ENCODE results near the gene ZNF234. TPM values are rescaled to one million over a fixed set of nuclear protein-coding genes. Genes with fewer than 3 reads are reported as not detected.

ZNF234 gene
- total RNA-seq, 1 donor = 14.8 TPM

DNA sequence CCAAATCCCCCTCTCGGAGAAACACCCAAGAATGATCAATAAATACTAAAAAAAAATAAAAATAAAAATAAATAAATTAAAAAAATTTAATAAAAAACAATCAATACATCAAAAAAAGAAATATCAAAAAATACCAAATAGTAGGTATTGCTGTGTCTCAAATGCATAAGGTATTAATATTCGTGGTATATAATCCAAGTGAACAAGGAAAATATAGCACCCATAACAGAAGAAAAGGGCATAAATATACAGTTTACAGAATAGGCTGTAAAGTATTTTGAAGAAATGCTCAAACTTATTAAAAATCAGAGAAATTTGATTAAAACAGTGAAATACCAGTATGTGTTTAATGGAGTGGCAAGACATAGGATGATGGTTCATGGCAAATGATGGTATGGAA lies 63.4 kb downstream of the ZNF234 start:
- TF ChIP-seq, protein P1, sequence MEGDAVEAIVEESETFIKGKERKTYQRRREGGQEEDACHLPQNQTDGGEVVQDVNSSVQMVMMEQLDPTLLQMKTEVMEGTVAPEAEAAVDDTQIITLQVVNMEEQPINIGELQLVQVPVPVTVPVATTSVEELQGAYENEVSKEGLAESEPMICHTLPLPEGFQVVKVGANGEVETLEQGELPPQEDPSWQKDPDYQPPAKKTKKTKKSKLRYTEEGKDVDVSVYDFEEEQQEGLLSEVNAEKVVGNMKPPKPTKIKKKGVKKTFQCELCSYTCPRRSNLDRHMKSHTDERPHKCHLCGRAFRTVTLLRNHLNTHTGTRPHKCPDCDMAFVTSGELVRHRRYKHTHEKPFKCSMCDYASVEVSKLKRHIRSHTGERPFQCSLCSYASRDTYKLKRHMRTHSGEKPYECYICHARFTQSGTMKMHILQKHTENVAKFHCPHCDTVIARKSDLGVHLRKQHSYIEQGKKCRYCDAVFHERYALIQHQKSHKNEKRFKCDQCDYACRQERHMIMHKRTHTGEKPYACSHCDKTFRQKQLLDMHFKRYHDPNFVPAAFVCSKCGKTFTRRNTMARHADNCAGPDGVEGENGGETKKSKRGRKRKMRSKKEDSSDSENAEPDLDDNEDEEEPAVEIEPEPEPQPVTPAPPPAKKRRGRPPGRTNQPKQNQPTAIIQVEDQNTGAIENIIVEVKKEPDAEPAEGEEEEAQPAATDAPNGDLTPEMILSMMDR (IDR thresholded peaks at IDR 0.05; ENCODE audit: extremely low read depth, low read depth, low read length) = no peak
- Histone ChIP-seq H2AFZ (ENCODE audit: low read length) (no peak overlapping the region), H3K79me2 (ENCODE audit: insufficient read depth, low read length) (no peaks in the 10 kb centered on the region), H3K9me3 (ENCODE audit: low read depth, low read length) (no peaks in the 10 kb centered on the region), H3K27me3 (ENCODE audit: insufficient read depth, low read length) (no peaks in the 10 kb centered on the region), H4K20me1 (ENCODE audit: insufficient read depth, low read length) (no peaks in the 10 kb centered on the region), H3K4me3 (ENCODE audit: insufficient read depth, low read length) (no peak overlapping the region), H3K36me3 (ENCODE audit: insufficient read depth, low read length) (no peaks in the 10 kb centered on the region), H3K27ac (ENCODE audit: low read depth, low read length) (no peak overlapping the region), H3K4me1 (ENCODE audit: insufficient read depth, low read length) (no peaks in the 10 kb centered on the region), H3K4me2 (ENCODE audit: insufficient read depth, low read length) (no peak overlapping the region)
- no peak for DNase-seq (ENCODE audit: insufficient read length, low spot score, missing footprints)

GRCh38 chr19:44207126-44207803 lies 65.9 kb downstream of the ZNF234 start:
- Histone ChIP-seq H3K79me2 (ENCODE audit: insufficient read depth, low read length) (no peaks in the 10 kb centered on the region), H3K4me3 (ENCODE audit: insufficient read depth, low read length) (peak overlapping the region; percentile 80), H2AFZ (ENCODE audit: low read length) (peak overlapping the region; percentile 96), H3K27ac (ENCODE audit: low read depth, low read length) (peak overlapping the region; percentile 72), H3K27me3 (ENCODE audit: insufficient read depth, low read length) (no peaks in the 10 kb centered on the region), H3K36me3 (ENCODE audit: insufficient read depth, low read length) (no peaks in the 10 kb centered on the region), H3K4me1 (ENCODE audit: insufficient read depth, low read length) (no peaks in the 10 kb centered on the region), H3K9me3 (ENCODE audit: low read depth, low read length) (no peaks in the 10 kb centered on the region), H4K20me1 (ENCODE audit: insufficient read depth, low read length) (no peaks in the 10 kb centered on the region), H3K4me2 (ENCODE audit: insufficient read depth, low read length) (peak overlapping the region; percentile 85)
- TF ChIP-seq, protein P1 (IDR thresholded peaks at IDR 0.05; ENCODE audit: extremely low read depth, low read depth, low read length) = no peak
- DNase-seq (ENCODE audit: insufficient read length, low spot score, missing footprints) = peak; percentile 96

Other genes starting within 250 kb of the ZNF234 start
- 15.6 and 22.7 TPM in 2 replicates for gene ZNF45, start 206.3 kb upstream of the ZNF234 start, total RNA-seq
- gene ZNF221, start 190.3 kb upstream of the ZNF234 start, total RNA-seq = 9.0 and 9.7 TPM in 2 replicates
- gene ZNF155, start 157.4 kb upstream of the ZNF234 start, total RNA-seq = 6.5 and 10.0 TPM in 2 replicates
- gene ZNF230, start 138.6 kb upstream of the ZNF234 start, total RNA-seq = 7.1 and 7.2 TPM in 2 replicates
- gene ZNF222, start 116.2 kb upstream of the ZNF234 start, total RNA-seq = 6.8 and 7.6 TPM in 2 replicates
- gene ZNF223, start 89.5 kb upstream of the ZNF234 start, total RNA-seq = 5.8 and 6.8 TPM in 2 replicates
- gene ZNF284, start 69.4 kb upstream of the ZNF234 start, total RNA-seq = 3.8 and 4.3 TPM in 2 replicates
- gene ZNF224, start 47.2 kb upstream of the ZNF234 start, total RNA-seq = 32.6 and 36.8 TPM in 2 replicates
- 6.2 and 6.8 TPM in 2 replicates for gene ZNF225, start 28.2 kb upstream of the ZNF234 start, total RNA-seq
- 17.4 and 19.4 TPM in 2 replicates for gene ZNF226, start 23.5 kb downstream of the ZNF234 start, total RNA-seq
- 20.6 and 21.5 TPM in 2 replicates for gene ZNF227, start 71.0 kb downstream of the ZNF234 start, total RNA-seq
- 0.29 and 0.36 TPM in 2 replicates for gene ZNF233, start 118.3 kb downstream of the ZNF234 start, total RNA-seq
- gene ZNF235, start 163.5 kb downstream of the ZNF234 start, total RNA-seq = 4.0 and 5.6 TPM in 2 replicates
- 6.5 and 7.7 TPM in 2 replicates for gene ZNF112, start 215.1 kb downstream of the ZNF234 start, total RNA-seq

Measured in osteoblast (primary cell).